Measurements from ENCODE around the gene FEZF1. TPM values are rescaled to one million over a fixed set of nuclear protein-coding genes. Genes with fewer than 3 reads are reported as not detected.

FEZF1 gene
- total RNA-seq, 1 experiment from 2014 or later = not detected

DNA sequence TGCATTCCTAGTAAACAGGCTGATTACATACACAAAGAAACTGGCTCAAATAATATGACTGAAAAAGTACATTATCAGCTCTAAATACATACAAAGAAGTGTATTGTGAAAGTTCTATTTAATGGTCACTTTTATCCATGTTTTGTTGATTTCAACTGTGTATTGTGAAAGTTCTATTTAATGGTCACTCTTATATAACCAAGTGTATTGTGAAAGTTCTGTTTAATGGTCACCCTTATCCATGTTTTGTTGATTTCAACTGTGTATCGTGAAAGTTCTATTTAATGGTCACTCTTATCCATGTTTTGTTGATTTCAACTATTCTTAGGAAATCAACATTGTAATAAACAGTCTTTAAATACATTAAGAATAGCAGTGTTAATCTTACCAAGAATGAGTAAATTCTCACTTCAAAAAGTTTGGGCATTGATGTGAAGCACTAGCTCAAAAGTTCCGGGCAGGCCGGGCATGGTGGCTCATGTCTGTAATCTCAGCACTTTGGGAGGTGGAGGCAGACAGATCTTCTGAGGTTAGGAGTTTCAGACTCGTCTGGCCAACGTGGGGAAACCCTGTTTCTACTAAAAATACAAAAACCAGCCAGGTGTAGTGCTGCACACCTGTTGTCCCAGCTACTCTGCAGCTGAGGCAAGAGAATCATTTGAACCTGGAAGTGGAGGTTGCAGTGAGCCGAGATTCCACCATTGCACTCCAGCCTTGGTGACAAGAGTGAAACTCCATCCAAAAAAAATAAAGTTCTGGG, 34.8 kb upstream of the FEZF1 start:
- Histone ChIP-seq H3K4me2 (no peak overlapping the region), H3K4me3 (no peak overlapping the region), H3K36me3 (ENCODE audit: low read depth) (no peaks in the 10 kb centered on the region), H3K27ac (no peak overlapping the region), H3K27me3 (ENCODE audit: insufficient read depth, low read depth) (no peaks in the 10 kb centered on the region), H3F3A (ENCODE audit: insufficient read depth, low read depth) (no peaks in the 10 kb centered on the region), H3K79me2 (ENCODE audit: low read depth) (no peaks in the 10 kb centered on the region), H3K9me3 (ENCODE audit: insufficient read depth, low read depth) (no peaks in the 10 kb centered on the region), H3K4me1 (replicated peaks; ENCODE audit: insufficient read depth) (no peaks in the 10 kb centered on the region), H3K9me2 (ENCODE audit: insufficient read depth) (no peaks in the 10 kb centered on the region), H4K20me1 (ENCODE audit: insufficient read depth) (no peaks in the 10 kb centered on the region), H2AFZ (no peak overlapping the region)
- ChIA-PET POLR2A (ENCODE audit: unreplicated experiment) (no interaction called here), CTCF (no interaction called here)
- TF ChIP-seq, protein P1, sequence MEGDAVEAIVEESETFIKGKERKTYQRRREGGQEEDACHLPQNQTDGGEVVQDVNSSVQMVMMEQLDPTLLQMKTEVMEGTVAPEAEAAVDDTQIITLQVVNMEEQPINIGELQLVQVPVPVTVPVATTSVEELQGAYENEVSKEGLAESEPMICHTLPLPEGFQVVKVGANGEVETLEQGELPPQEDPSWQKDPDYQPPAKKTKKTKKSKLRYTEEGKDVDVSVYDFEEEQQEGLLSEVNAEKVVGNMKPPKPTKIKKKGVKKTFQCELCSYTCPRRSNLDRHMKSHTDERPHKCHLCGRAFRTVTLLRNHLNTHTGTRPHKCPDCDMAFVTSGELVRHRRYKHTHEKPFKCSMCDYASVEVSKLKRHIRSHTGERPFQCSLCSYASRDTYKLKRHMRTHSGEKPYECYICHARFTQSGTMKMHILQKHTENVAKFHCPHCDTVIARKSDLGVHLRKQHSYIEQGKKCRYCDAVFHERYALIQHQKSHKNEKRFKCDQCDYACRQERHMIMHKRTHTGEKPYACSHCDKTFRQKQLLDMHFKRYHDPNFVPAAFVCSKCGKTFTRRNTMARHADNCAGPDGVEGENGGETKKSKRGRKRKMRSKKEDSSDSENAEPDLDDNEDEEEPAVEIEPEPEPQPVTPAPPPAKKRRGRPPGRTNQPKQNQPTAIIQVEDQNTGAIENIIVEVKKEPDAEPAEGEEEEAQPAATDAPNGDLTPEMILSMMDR (conservative IDR thresholded peaks at IDR 0.05) = no peak
- TF ChIP-seq EZH2 (IDR thresholded peaks at IDR 0.05; ENCODE audit: low read depth) = no peak
- DNase-seq = no peak
- BruUV-seq (replicated peaks) = no TSS peak
- intact Hi-C loops (cut with micrococcal nuclease; ENCODE audit: unreplicated experiment) = no loop called here

GRCh38 chr7:122337011-122337410, 32.5 kb upstream of the FEZF1 start:
- Histone ChIP-seq H3K79me2 (ENCODE audit: low read depth) (no peaks in the 10 kb centered on the region), H2AFZ (no peak overlapping the region), H3K9me2 (ENCODE audit: insufficient read depth) (no peaks in the 10 kb centered on the region), H3K36me3 (ENCODE audit: low read depth) (no peaks in the 10 kb centered on the region), H3K27ac (no peak overlapping the region), H3F3A (ENCODE audit: insufficient read depth, low read depth) (no peaks in the 10 kb centered on the region), H3K9me3 (ENCODE audit: insufficient read depth, low read depth) (no peaks in the 10 kb centered on the region), H3K4me3 (no peak overlapping the region), H3K27me3 (ENCODE audit: insufficient read depth, low read depth) (no peaks in the 10 kb centered on the region), H3K4me2 (no peak overlapping the region), H3K4me1 (replicated peaks; ENCODE audit: insufficient read depth) (no peaks in the 10 kb centered on the region), H4K20me1 (ENCODE audit: insufficient read depth) (no peaks in the 10 kb centered on the region)
- CTCF ChIA-PET = interaction anchor here (0.7 kb wide), 1 partner anchor 1158 kb away, joined by 8 read pairs; no protein-coding TSS in a partner anchor
- no TSS peak for BruUV-seq (replicated peaks)
- no peak for DNase-seq
- POLR2A ChIA-PET (ENCODE audit: unreplicated experiment) = no interaction called here
- TF ChIP-seq, protein P1 (conservative IDR thresholded peaks at IDR 0.05) = no peak
- TF ChIP-seq EZH2 (IDR thresholded peaks at IDR 0.05; ENCODE audit: low read depth) = no peak
- intact Hi-C loops (cut with micrococcal nuclease; ENCODE audit: unreplicated experiment) = no loop called here

DNA sequence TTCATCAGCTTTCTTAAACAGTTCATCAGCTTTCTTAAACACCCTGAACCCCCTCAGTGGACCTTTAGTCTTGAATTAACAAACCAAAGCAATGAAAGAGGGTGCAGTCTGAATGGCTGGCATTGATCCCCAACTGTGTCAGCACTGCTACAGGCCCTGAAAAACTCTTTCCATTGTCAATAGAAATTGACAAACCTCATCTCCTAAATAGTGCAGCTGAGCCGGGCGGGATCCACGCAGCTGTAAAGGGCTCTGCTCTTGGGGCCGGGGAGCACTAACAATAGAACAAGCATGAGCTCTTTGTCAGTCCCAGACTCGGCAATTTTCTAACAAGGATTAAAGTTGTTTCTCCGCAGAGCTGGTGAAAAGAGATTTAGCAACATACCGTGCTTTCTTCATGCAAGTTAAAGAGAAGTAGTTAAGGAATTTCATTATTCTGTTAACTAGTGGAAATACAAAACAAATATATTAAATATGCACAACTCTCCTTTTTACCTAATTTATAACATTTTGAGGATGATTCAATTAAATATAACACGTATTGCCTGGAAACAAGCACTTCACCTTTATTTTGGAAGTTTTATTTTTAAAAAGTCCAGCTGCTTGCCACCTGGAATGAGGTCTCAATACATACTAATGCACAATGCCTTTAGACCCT, 24.7 kb upstream of the FEZF1 start:
- CTCF ChIA-PET = no interaction called here
- TF ChIP-seq EZH2 (IDR thresholded peaks at IDR 0.05; ENCODE audit: low read depth) = no peak
- TF ChIP-seq, protein P1 (conservative IDR thresholded peaks at IDR 0.05) = no peak
- POLR2A ChIA-PET (ENCODE audit: unreplicated experiment) = no interaction called here

More for the DNA sequence above, 24.7 kb upstream of the FEZF1 start:
- no peaks in the 10 kb centered on the region for H3K79me2 ChIP-seq (ENCODE audit: low read depth)
- no peak overlapping the region for H3K4me3 ChIP-seq
- H3F3A ChIP-seq (ENCODE audit: insufficient read depth, low read depth) = no peaks in the 10 kb centered on the region
- H3K9me3 ChIP-seq (ENCODE audit: insufficient read depth, low read depth) = no peaks in the 10 kb centered on the region
- no peak overlapping the region for H3K27ac ChIP-seq
- H3K36me3 ChIP-seq (ENCODE audit: low read depth) = no peaks in the 10 kb centered on the region
- DNase-seq = no peak
- H3K4me1 ChIP-seq (replicated peaks; ENCODE audit: insufficient read depth) = no peaks in the 10 kb centered on the region
- intact Hi-C loops (cut with micrococcal nuclease; ENCODE audit: unreplicated experiment) = no loop called here
- H4K20me1 ChIP-seq (ENCODE audit: insufficient read depth) = no peaks in the 10 kb centered on the region
- H3K27me3 ChIP-seq (ENCODE audit: insufficient read depth, low read depth) = no peaks in the 10 kb centered on the region
- no peaks in the 10 kb centered on the region for H3K9me2 ChIP-seq (ENCODE audit: insufficient read depth)
- H3K4me2 ChIP-seq = no peak overlapping the region
- no peak overlapping the region for H2AFZ ChIP-seq
- BruUV-seq (replicated peaks) = no TSS peak

Data from PC-9 (cell line).